CD4-positive, alpha-beta memory T cell (primary cell): ENCODE data around the gene DDT. TPM values are rescaled to one million over a fixed set of nuclear protein-coding genes. Genes with fewer than 3 reads are reported as not detected.

ENCODE experiments used
- CTCF ChIA-PET: fragments of 350-600 bp; sonication (Branson Sonifier 250); formaldehyde crosslinking; loops from one replicate; lab custom pipeline; 2021; ENCODE audit warnings: inconsistent platforms; ENCODE audit not compliant: partially characterized antibody; lab: Charles Lee
- POLR2A ChIA-PET: fragments of 350-600 bp; sonication (Branson Sonifier 250); formaldehyde crosslinking; loops from one replicate; lab custom pipeline; 2021; ENCODE audit not compliant: partially characterized antibody; lab: Charles Lee
- DNase-seq, 5 donors: peaks; one replicate each; pipeline versions ENCODE4 v3.0.0 to v3.0.0-alpha.2; 2020 to 2022; ENCODE audit warnings: mixed read lengths in 1 of 5
- H3K27ac ChIP-seq: one replicate; pipeline ENCODE4 v1.7.0; 2013; ENCODE audit warnings: low read depth, low read length
- H3K27me3 ChIP-seq: 2 replicates; pipeline ENCODE4 v1.7.0; 2013; ENCODE audit warnings: mild to moderate bottlenecking, low read length, moderate library complexity; ENCODE audit not compliant: insufficient read depth
- H3K36me3 ChIP-seq: 2 replicates; pipeline ENCODE4 v1.7.0; 2013; ENCODE audit warnings: mild to moderate bottlenecking, low read length, moderate library complexity; ENCODE audit not compliant: insufficient read depth
- H3K4me1 ChIP-seq: 2 replicates; pipeline ENCODE4 v1.7.0; 2013; ENCODE audit warnings: mild to moderate bottlenecking, low read length, moderate library complexity; ENCODE audit not compliant: insufficient read depth
- H3K4me3 ChIP-seq, 2 donors: one replicate each; pipeline ENCODE4 v1.7.0; 2013; ENCODE audit warnings: low read length in 2 of 2, mild to moderate bottlenecking in 1 of 2
- H3K9me3 ChIP-seq, 2 donors: one replicate each; pipeline ENCODE4 v1.7.0; 2013; ENCODE audit warnings: low read length in 2 of 2, control low read depth in 1 of 2; ENCODE audit not compliant: control insufficient read depth in 1 of 2
- H3K27ac Mint-ChIP-seq, 7 donors: one replicate each; pipeline ENCODE4 v1.8.0; 2020 to 2021; ENCODE audit warnings: mixed read lengths in 7 of 7, mild to moderate bottlenecking in 6 of 7, inconsistent platforms in 3 of 7, moderate library complexity in 3 of 7
- H3K27me3 Mint-ChIP-seq, 2 donors: one replicate each; pipeline ENCODE4 v1.8.0; 2020 to 2021; ENCODE audit warnings: mixed read lengths in 2 of 2
- H3K36me3 Mint-ChIP-seq, 2 donors: one replicate each; pipeline ENCODE4 v1.8.0; 2020 to 2021; ENCODE audit warnings: mixed read lengths in 2 of 2, inconsistent platforms in 1 of 2, mild to moderate bottlenecking in 1 of 2
- H3K4me1 Mint-ChIP-seq, 4 donors: one replicate each; pipeline ENCODE4 v1.8.0; 2020 to 2021; ENCODE audit warnings: mixed read lengths in 4 of 4, mild to moderate bottlenecking in 1 of 4
- H3K4me3 Mint-ChIP-seq, 8 donors: one replicate each; pipeline ENCODE4 v1.8.0; 2020 to 2021; ENCODE audit warnings: mixed read lengths in 8 of 8, mild to moderate bottlenecking in 7 of 8, moderate library complexity in 6 of 8, inconsistent platforms in 3 of 8
- H3K9me3 Mint-ChIP-seq, 8 donors: one replicate each; pipeline ENCODE4 v1.8.0; 2020 to 2021; ENCODE audit warnings: mixed read lengths in 8 of 8, mild to moderate bottlenecking in 5 of 8, inconsistent platforms in 3 of 8, moderate library complexity in 1 of 8
- intact Hi-C: fragments of 100-400 bp; cut with micrococcal nuclease; formaldehyde crosslinking; loops from one replicate; pipeline ENCODE4 v1.15.1; 2023
- polyA plus RNA-seq, 2 donors: library from polyadenylated mRNA; unstranded; fragments of 300-500 nt; fragmentation: Illumina TruSeq; gene quantifications; one replicate each; pipeline ENCODE4 v1.2.3, GENCODE V29; 2021
- total RNA-seq, 2 experiments: library from RNA; stranded (reverse); gene quantifications; one replicate each; pipeline ENCODE4 v1.2.3, GENCODE V29; 2021

The DDT gene
- total and polyA plus RNA-seq, 4 experiments from 2014 or later, result 93.5 to 133 (median 100) TPM

GRCh38 chr22:24009227-24010017 lies 35.2 kb upstream of the DDT start:
- intact Hi-C loops, result loop anchor here (5.0 kb wide), 1 partner anchor 423 kb away; no protein-coding TSS in a partner anchor
- H3K4me1 Mint-ChIP-seq, result peaks cover 21 to 43% (median 26%) of the 10 kb centered on the region in 4 donors
- no peak for DNase-seq
- H3K27ac Mint-ChIP-seq, result peak overlapping the region in 5 of 7 donors; percentile 63 to 99 (median 85)
- Histone ChIP-seq H3K36me3 (no peaks in the 10 kb centered on the region), H3K4me3 (no peak overlapping the region), H3K27me3 (no peaks in the 10 kb centered on the region), H3K27ac (no peak overlapping the region), H3K4me1 (peaks cover 23% of the 10 kb centered on the region), H3K9me3 (no peaks in the 10 kb centered on the region)
- ChIA-PET POLR2A (interaction anchor here (4.1 kb wide), 1 partner anchor 147 kb away, joined by 42 read pairs; no protein-coding TSS in a partner anchor), CTCF (interaction anchor here (1.0 to 1.3 kb wide), 2 partner anchors 145 to 147 kb away, joined by 3 read pairs; no protein-coding TSS in a partner anchor)
- H3K4me3 Mint-ChIP-seq, result peak overlapping the region in 4 of 8 donors; percentile 24 to 67 (median 41)
- H3K36me3 Mint-ChIP-seq, result peaks cover 0 to 9% of the 10 kb centered on the region in 2 donors
- peaks cover 0 to 5% (median 0%) of the 10 kb centered on the region in 8 donors for H3K9me3 Mint-ChIP-seq
- peaks cover 0 to 5% of the 10 kb centered on the region in 2 donors for H3K27me3 Mint-ChIP-seq

GRCh38 chr22:24008381-24009226 lies 34.4 kb upstream of the DDT start:
- ChIA-PET CTCF (no interaction called here), POLR2A (interaction anchor here (4.1 kb wide), 1 partner anchor 148 kb away, joined by 42 read pairs; no protein-coding TSS in a partner anchor)
- Mint-ChIP-seq H3K36me3 (peaks cover 0 to 9% of the 10 kb centered on the region in 2 donors), H3K27me3 (peaks cover under 1 to 5% of the 10 kb centered on the region in 2 donors), H3K9me3 (peaks cover 0 to 5% (median 0%) of the 10 kb centered on the region in 8 donors), H3K27ac (peak overlapping the region in 2 of 7 donors; percentile 50 to 51), H3K4me1 (peaks cover 15 to 35% (median 21%) of the 10 kb centered on the region in 4 donors), H3K4me3 (no peak overlapping the region)
- no peak for DNase-seq
- Histone ChIP-seq H3K27ac (no peak overlapping the region), H3K4me3 (no peak overlapping the region), H3K9me3 (no peaks in the 10 kb centered on the region), H3K27me3 (no peaks in the 10 kb centered on the region), H3K4me1 (peaks cover 21% of the 10 kb centered on the region), H3K36me3 (no peaks in the 10 kb centered on the region)
- intact Hi-C loops, result no loop called here

GRCh38 chr22:24008022-24008283 lies 33.7 kb upstream of the DDT start:
- ChIA-PET POLR2A (interaction anchor here (4.1 kb wide), 1 partner anchor 149 kb away, joined by 42 read pairs; no protein-coding TSS in a partner anchor), CTCF (no interaction called here)
- Histone ChIP-seq H3K36me3 (no peaks in the 10 kb centered on the region), H3K27ac (no peak overlapping the region), H3K4me1 (peaks cover 19% of the 10 kb centered on the region), H3K4me3 (no peak overlapping the region), H3K9me3 (no peaks in the 10 kb centered on the region), H3K27me3 (no peaks in the 10 kb centered on the region)
- Mint-ChIP-seq H3K4me1 (peaks cover 13 to 30% (median 17%) of the 10 kb centered on the region in 4 donors), H3K36me3 (peaks cover 0 to 9% of the 10 kb centered on the region in 2 donors), H3K27me3 (peaks cover 5 to 8% of the 10 kb centered on the region in 2 donors), H3K27ac (peak overlapping the region in 1 of 7 donors; percentile 64), H3K4me3 (no peak overlapping the region), H3K9me3 (peaks cover 0 to 5% (median 0%) of the 10 kb centered on the region in 8 donors)
- intact Hi-C loops, result no loop called here
- no peak for DNase-seq

- intact Hi-C loops, result no loop called here
- no peak overlapping the region for H3K27ac ChIP-seq
- POLR2A ChIA-PET, result interaction anchor here (1.2 to 4.1 kb wide), 2 partner anchors 9 to 149 kb away, joined by 3 to 42 read pairs; no protein-coding TSS in a partner anchor
- Mint-ChIP-seq H3K4me1 (peaks cover 11 to 28% (median 15%) of the 10 kb centered on the region in 4 donors), H3K27me3 (peaks cover 5 to 8% of the 10 kb centered on the region in 2 donors), H3K4me3 (no peak overlapping the region), H3K36me3 (peaks cover 0 to 9% of the 10 kb centered on the region in 2 donors), H3K9me3 (peaks cover 0 to 5% (median 0%) of the 10 kb centered on the region in 8 donors), H3K27ac (peak overlapping the region in 1 of 7 donors; percentile 64)
- no peaks in the 10 kb centered on the region for H3K36me3 ChIP-seq
- DNase-seq, result no peak
- CTCF ChIA-PET, result no interaction called here
- no peak overlapping the region for H3K4me3 ChIP-seq
- peaks cover 15% of the 10 kb centered on the region for H3K4me1 ChIP-seq
- no peaks in the 10 kb centered on the region for H3K27me3 ChIP-seq
- H3K9me3 ChIP-seq, result no peaks in the 10 kb centered on the region
Observed at GRCh38 chr22:24007253-24008021, 33.2 kb upstream of the DDT start.

GRCh38 chr22:24006914-24007214 lies 32.6 kb upstream of the DDT start:
- Mint-ChIP-seq H3K4me3 (no peak overlapping the region), H3K27ac (no peak overlapping the region), H3K36me3 (peaks cover 0 to 9% of the 10 kb centered on the region in 2 donors), H3K4me1 (peaks cover 8 to 22% (median 12%) of the 10 kb centered on the region in 4 donors), H3K27me3 (peaks cover 5 to 13% of the 10 kb centered on the region in 2 donors), H3K9me3 (peaks cover 0 to 5% (median 0%) of the 10 kb centered on the region in 8 donors)
- no peak for DNase-seq
- ChIA-PET CTCF (no interaction called here), POLR2A (interaction anchor here (1.2 kb wide), 1 partner anchor 10 kb away, joined by 3 read pairs; no protein-coding TSS in a partner anchor)
- no peak overlapping the region for H3K4me3 ChIP-seq
- H3K27me3 ChIP-seq, result no peaks in the 10 kb centered on the region
- no peaks in the 10 kb centered on the region for H3K36me3 ChIP-seq
- H3K4me1 ChIP-seq, result peaks cover 9% of the 10 kb centered on the region
- intact Hi-C loops, result no loop called here
- H3K9me3 ChIP-seq, result no peaks in the 10 kb centered on the region
- H3K27ac ChIP-seq, result no peak overlapping the region

- Histone ChIP-seq H3K27ac (no peak overlapping the region), H3K4me3 (no peak overlapping the region), H3K4me1 (peaks cover 5% of the 10 kb centered on the region), H3K9me3 (no peaks in the 10 kb centered on the region), H3K36me3 (no peaks in the 10 kb centered on the region), H3K27me3 (no peaks in the 10 kb centered on the region)
- Mint-ChIP-seq H3K27ac (no peak overlapping the region), H3K4me1 (peaks cover 8 to 17% (median 10%) of the 10 kb centered on the region in 4 donors), H3K27me3 (peaks cover 5 to 13% of the 10 kb centered on the region in 2 donors), H3K9me3 (peaks cover 0 to 5% (median 0%) of the 10 kb centered on the region in 8 donors), H3K36me3 (peaks cover 0 to 5% of the 10 kb centered on the region in 2 donors), H3K4me3 (no peak overlapping the region)
- ChIA-PET CTCF (no interaction called here), POLR2A (interaction anchor here (1.2 kb wide), 1 partner anchor 10 kb away, joined by 3 read pairs; no protein-coding TSS in a partner anchor)
- DNase-seq, result no peak
- intact Hi-C loops, result no loop called here
Observed at GRCh38 chr22:24006207-24006913, 32.1 kb upstream of the DDT start.
